Thoracic aorta endothelial cell (primary cell): ENCODE data around the gene C2orf74. TPM values are rescaled to one million over a fixed set of nuclear protein-coding genes. Genes with fewer than 3 reads are reported as not detected.

Experiments
- total RNA-seq: library from RNA; depleted of rRNA; stranded (reverse); fragments of >200 nt; gene quantifications from 2 replicates; pipeline ENCODE4 v1.2.3, GENCODE V29; 2012

C2orf74 gene
- total RNA-seq, result 8.5 and 11.7 TPM in 2 replicates

DNA sequence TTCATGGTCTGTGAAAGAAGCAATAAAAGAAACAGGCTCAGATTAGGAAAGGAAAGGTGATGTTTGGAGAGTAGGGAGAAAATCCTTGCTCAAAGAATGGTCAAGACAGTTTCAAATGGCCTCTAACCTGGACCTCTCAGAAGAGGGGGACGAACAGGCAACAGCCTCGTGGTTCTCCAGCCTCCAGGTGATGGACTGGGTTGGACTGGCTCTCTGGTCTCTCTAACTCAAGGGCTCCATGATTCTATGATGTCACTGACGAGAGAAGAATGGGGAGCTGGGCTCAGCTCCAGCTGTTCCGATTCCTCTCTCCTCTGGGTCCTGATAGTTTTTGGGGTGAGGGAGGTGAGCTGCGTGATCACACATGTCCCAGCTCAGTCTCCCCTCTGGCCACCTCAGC, at the start of gene C2orf74:
C2orf74 (plus strand) TSS at position 301 of the 400 bp plus-strand sequence. CDS start 327 bp downstream, outside the sequence.

Other genes starting within 250 kb of the C2orf74 start
- gene PEX13, start 144.5 kb upstream of the C2orf74 start, total RNA-seq, result 41.9 and 47.3 TPM in 2 replicates
- 14.1 and 16.5 TPM in 2 replicates for gene PUS10, start 143.9 kb upstream of the C2orf74 start, total RNA-seq
- 26.3 and 29.8 TPM in 2 replicates for gene SANBR, start 96.3 kb upstream of the C2orf74 start, total RNA-seq